GM19372 (cell line): Measurements from ENCODE around the gene DNASE1L1.
"Not testable (repeated sequence)": the region's sequence is repeated elsewhere in the genome, so short reads cannot be mapped to it uniquely, and the experiment has no call there.

Source experiments
- ATAC-seq: cut with Tn5 transposase; IDR thresholded peaks from one replicate; pipeline ENCODE4 v1.9.1; 2021; ENCODE audit warnings: mild to moderate bottlenecking, low read depth, moderate library complexity; ENCODE audit not compliant: unreplicated experiment

Gene DNASE1L1

GRCh38 chrX:154411981-154412340 lies 2.9 kb upstream of the DNASE1L1 start:
- ATAC-seq, result no peak

GRCh38 chrX:154408659-154409221 lies 314 bp downstream of the DNASE1L1 start:
- ATAC-seq, result peak; percentile 11

DNA sequence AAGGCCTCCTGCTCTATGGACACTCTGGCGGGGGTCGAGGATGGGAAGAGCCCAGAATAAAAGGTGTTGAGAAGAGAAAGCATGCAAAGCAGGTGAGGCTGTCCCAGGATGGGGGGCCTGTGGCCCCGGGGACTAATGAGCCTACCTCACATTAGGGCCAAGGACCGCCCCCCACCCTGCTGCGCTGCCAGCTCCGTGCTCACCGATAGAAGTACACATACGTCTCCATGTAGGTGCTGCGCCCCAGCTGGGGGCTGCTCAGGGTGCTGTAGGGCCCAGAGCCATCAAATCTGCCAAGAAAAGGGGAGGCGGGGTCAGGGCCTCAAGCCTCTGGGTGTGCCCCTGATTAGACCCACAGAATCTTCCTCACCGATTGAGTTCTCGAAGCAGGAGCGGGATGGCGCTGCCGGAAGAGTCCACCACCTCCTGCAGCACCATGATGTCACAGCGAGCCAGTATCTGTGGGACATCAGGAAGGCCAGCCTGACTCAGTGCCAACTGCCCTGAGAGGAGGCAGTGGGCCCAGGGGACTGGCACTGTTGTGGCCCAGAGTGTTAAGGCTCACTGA lies 4.3 kb downstream of the DNASE1L1 start:
- ATAC-seq, result no peak

GRCh38 chrX:154403858-154404257 lies 5.2 kb downstream of the DNASE1L1 start:
- no peak for ATAC-seq

DNA sequence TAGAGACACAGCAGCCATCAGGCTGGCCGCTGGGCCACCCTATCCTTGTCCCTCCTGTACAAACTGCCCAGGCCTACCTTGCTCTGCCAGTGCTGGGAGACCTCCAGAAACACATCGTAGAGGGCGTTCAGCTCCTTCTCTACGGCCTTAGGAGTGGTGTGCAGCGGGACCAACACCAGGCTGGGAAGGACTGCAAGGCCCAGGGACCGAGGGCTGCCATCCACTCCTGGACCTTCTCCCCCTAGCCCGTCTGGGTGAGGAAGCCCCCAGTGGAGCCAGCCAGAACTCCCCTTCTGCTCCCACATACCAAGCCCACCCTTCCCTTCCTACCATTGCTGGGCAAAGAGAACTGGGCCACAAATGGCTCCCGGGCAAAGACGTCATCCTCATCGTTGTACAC lies 5.9 kb downstream of the DNASE1L1 start:
- ATAC-seq, result no peak

GRCh38 chrX:154402622-154403127 lies 6.4 kb downstream of the DNASE1L1 start:
- ATAC-seq, result no peak

DNA sequence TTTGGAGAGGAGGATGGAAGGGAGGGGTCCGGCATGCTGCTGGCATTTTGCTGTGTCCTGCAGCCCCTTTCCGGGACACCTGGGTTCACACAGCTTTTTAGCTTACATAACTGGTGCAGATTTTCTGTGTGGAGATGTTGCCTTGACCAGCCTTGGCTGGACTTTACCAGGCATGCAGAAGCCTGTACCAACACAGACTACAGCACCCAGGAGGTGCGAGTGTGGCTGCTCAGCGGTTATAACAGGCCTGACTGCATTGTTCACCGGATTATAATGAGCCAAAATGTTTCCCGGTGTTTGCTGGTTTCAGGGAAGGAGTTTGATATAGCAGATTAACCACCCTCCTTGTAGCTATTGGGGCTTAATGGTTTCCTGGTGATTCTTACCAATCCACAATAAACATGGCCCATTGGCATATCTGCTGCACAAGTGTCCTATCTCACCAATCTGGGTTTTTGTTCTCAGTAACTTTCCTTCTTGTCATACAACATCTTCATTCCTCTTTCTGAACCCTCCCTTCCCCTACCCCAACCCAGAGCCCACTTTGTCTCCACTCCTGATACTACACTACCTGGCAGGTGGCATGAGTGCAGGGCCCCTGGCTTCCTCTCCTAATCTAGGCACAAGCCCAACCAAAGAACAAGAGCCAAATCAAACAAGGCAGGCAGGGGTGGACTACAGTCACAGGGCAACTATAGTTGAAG lies 7.0 kb downstream of the DNASE1L1 start:
- no peak for ATAC-seq

GRCh38 chrX:154401045-154401799 lies 7.8 kb downstream of the DNASE1L1 start:
- ATAC-seq, result no peak

DNA sequence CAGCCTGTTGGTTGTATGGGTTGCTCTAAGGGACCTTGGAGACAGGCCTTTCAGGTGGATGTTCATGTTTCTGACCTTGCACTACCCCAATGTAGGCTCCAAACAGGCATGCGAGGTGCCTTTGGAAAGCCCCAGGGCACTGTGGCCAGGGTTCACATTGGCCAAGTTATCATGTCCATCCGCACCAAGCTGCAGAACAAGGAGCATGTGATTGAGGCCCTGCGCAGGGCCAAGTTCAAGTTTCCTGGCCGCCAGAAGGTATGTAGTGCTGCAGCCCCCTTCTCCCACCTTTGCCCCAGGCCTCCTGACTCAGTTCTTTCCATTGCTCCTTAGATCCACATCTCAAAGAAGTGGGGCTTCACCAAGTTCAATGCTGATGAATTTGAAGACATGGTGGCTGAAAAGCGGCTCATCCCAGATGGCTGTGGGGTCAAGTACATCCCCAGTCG lies 8.7 kb downstream of the DNASE1L1 start:
- ATAC-seq, result not testable (repeated sequence)

- ATAC-seq, result no peak
Measured at GRCh38 chrX:154399527-154400368, 9.3 kb downstream of the DNASE1L1 start.

DNA sequence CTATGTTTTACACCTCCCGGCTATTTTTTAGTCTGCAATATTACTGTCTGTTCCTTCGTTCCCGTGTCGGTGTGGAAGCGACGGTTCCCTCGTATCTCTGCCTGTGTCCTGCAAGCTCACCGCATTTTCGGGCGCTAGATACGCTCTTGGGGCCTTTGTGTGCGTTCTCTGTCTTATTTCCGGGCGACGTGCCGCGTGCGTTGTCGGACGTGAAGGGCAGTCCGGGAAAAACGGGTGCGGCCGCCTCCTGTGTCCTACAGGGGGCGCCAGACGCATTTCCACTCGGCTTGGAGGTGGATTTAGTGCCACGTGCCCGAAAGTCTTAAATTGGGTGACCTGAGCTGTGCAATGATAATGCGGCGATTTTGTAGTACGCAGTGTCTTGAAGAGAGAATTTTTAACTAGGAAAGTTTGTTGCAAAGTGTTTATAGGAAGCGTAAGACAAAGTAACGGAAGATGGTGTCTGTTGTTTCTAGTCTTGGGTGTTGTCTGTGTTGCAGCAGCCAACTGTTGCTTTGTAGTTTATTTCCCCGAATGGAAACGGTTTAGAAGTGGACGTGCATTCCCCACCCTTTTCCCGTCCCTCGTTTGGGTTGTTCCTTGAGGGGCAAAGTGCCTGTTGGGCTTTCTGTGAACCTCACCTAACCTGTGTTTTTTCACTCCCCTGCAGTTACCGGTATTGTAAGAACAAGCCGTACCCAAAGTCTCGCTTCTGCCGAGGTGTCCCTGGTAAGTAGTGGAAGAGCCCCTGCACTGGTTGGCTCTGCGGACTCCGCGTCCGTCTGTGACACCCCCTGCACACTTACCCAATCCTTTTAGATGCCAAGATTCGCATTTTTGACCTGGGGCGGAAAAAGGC lies 10.2 kb downstream of the DNASE1L1 start:
- ATAC-seq, result peak; percentile 20

GRCh38 chrX:154397888-154398667 lies 11.0 kb downstream of the DNASE1L1 start, which contains the start of gene RPL10:
TSS of gene RPL10 (plus strand) at chrX:154398377. CDS start at chrX:154398520, 143 bp downstream.
- ATAC-seq, result peak; percentile 70

DNA sequence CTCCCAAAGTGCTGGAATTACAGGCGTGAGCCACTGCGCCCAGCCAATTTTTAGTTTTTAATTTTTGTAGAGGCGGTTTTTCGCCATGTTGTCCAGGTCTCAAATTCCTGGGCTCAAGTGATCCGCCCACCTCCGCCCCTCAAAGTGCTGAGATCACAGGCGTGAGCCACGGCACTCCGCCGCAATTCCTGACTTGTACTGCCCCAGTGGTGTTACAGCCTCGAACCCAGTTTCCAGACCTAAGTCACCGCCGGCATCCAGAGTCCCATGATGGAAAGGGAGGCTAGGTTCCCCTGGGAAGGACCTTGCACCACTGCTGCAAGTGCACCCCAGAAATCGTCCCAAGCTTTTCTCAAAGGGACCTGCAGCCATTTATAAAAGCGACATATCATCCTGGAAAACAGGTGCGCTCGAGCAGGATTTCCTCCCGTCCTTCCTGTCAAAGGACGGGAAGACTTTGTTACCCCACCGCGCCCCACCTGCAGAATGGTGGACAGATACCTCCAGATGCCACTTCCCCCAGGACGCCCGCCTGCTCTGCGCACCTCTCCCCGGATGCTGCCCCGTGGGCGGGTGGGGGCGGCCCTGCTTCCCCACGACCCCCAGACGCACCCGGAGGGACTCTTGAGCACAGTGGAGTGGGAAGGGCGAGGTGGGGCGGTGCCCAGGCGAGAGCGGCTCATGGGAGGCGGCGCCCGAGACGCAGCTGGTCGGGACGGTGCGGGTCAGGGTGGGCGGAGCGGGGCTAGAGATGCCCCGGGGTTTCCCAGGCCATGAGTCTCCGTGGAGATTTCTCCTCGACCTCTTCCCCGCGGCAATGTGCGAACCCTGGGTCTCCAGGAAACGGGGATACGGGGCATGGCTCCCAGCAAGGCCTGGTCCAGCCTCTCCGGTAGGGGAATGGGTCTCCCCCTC lies 11.8 kb downstream of the DNASE1L1 start:
- ATAC-seq, result peak; percentile 51

- ATAC-seq, result not testable (repeated sequence)
Measured at GRCh38 chrX:154396363-154396762, 12.7 kb downstream of the DNASE1L1 start.

DNA sequence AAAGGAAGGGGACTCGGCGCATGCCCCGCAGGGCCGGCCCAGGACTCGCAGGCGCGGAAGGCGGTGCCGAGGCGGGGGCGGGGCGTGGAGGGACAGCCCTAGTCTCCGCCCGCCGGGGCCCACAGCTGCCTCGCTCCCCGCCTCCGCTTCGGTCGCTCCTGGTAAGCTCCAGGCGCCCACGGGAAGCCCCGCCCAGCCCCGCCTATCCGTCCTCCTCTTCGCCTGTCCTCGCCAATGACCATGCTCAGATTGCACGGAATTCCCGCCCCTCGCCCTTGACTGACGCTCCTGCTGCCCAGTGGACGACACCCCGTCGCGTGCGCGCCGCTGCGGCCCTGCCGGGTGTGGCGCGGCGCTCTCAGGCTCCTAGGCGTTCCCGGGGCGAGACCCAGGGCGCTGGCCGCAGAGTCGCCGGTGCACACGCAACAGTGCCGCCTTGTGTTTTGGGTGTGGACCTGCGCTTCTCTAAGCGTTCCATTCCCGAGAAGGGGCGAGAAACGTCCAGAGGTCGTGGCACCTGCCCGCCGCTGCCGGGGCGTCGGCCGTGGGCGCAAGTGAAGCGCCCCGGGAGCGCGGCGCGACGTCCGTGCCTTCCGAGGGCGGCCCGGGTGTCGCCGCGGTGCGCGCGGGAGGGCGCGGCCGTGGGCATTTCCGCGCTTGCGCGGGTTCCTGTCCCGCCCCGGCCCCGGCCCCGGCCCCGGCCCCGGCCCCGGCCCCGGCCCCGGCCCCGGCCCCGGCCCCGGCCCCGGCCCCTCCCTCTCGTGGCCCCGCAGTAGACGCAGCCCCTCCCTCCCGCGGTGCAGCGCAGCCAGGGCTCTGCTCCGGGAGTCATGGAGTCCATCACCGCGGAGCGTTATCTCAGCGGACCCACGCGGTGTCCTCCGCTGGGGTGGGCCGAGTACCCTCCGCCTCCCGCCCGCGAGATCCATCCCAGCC lies 19.0 kb downstream of the DNASE1L1 start:
- ATAC-seq, result peak; percentile 68

- ATAC-seq, result not testable (repeated sequence)
Measured at GRCh38 chrX:154388649-154389048, 20.4 kb downstream of the DNASE1L1 start.
